ENCODE data around the gene CADM1. TPM values are rescaled to one million over a fixed set of nuclear protein-coding genes. Genes with fewer than 3 reads are reported as not detected.

CADM1 gene
- total and polyA plus RNA-seq, 2 donors (not counting 3 experiments of a cell fraction or from before 2014, with no cell fraction given), result 0.52 to 2.6 TPM

- Histone ChIP-seq H3K36me3 (ENCODE audit: control insufficient read depth in 2 of 2, extremely low read depth in 1 of 2, insufficient read depth in 2 of 2, low read length in 2 of 2) (no peaks in the 10 kb centered on the region), H3K27me3 (ENCODE audit: control insufficient read depth in 2 of 2, insufficient read depth in 2 of 2, low read length in 2 of 2) (no peaks in the 10 kb centered on the region), H3K4me1 (ENCODE audit: control insufficient read depth, extremely low read depth, insufficient read depth, low read length) (no peaks in the 10 kb centered on the region), H3K9me3 (replicated peaks; ENCODE audit: control insufficient read depth, insufficient read depth, low read length) (no peaks in the 10 kb centered on the region), H3K4me2 (ENCODE audit: insufficient read depth, low read length) (no peak overlapping the region), H3K27ac (ENCODE audit: insufficient read depth, low read depth, low read length) (no peak overlapping the region), H3K9me1 (replicated peaks; ENCODE audit: control insufficient read depth, extremely low read depth, insufficient read depth, low read length) (no peaks in the 10 kb centered on the region), H4K20me1 (replicated peaks; ENCODE audit: control insufficient read depth, extremely low read depth, insufficient read depth, low read length) (no peaks in the 10 kb centered on the region), H3K9ac (replicated peaks; ENCODE audit: extremely low read depth, insufficient read depth, low read length) (no peak overlapping the region), H2AFZ (ENCODE audit: low read depth, low read length) (no peak overlapping the region), H3K79me2 (ENCODE audit: control insufficient read depth, insufficient read depth, low read length) (no peaks in the 10 kb centered on the region), H3K4me3 (replicated peaks in 1 of 3; ENCODE audit: insufficient read depth in 1 of 3, low read depth in 1 of 3, low read length in 3 of 3) (no peak overlapping the region)
- TF ChIP-seq POLR2A (IDR thresholded peaks at IDR 0.05; ENCODE audit: low read depth, low read length) (no peak), FOS (IDR thresholded peaks at IDR 0.05; ENCODE audit: borderline replicate concordance, insufficient read depth, low read length) (no peak), MAX (IDR thresholded peaks at IDR 0.05; ENCODE audit: insufficient read depth, insufficient read length) (no peak), POLR2AphosphoS5 (IDR thresholded peaks at IDR 0.05; ENCODE audit: insufficient read depth, low read depth, low read length) (no peak), EZH2 (IDR thresholded peaks at IDR 0.05; ENCODE audit: borderline replicate concordance, low read depth, low read length, severe bottlenecking) (no peak), JUN (IDR thresholded peaks at IDR 0.05; ENCODE audit: borderline replicate concordance, insufficient read depth, insufficient read length, low read depth) (no peak), MYC (IDR thresholded peaks at IDR 0.05; ENCODE audit: low read depth, low read length) (no peak)
- BruUV-seq (replicated peaks), result no TSS peak
- dilution Hi-C loops (cut with MboI; ENCODE audit: extremely low pct_ligation_motif_present, low sequenced_read_pairs) (no loop called here), intact Hi-C loops (cut with micrococcal nuclease) (no loop called here)
- DNase-seq (ENCODE audit: low read depth, low spot score) (no peak), FAIRE-seq (no peak)
- CTCF ChIA-PET, result no interaction called here
- POLR2A ChIA-PET, result no interaction called here
Observed at GRCh38 chr11:115183136-115183535, 321.1 kb downstream of the CADM1 start.

GRCh38 chr11:115182282-115182955 is 321.8 kb downstream of the CADM1 start:
- Histone ChIP-seq H4K20me1 (replicated peaks; ENCODE audit: control insufficient read depth, extremely low read depth, insufficient read depth, low read length) (no peaks in the 10 kb centered on the region), H3K36me3 (ENCODE audit: control insufficient read depth in 2 of 2, extremely low read depth in 1 of 2, insufficient read depth in 2 of 2, low read length in 2 of 2) (no peaks in the 10 kb centered on the region), H3K9me1 (replicated peaks; ENCODE audit: control insufficient read depth, extremely low read depth, insufficient read depth, low read length) (no peaks in the 10 kb centered on the region), H3K9ac (replicated peaks; ENCODE audit: extremely low read depth, insufficient read depth, low read length) (no peak overlapping the region), H3K9me3 (replicated peaks; ENCODE audit: control insufficient read depth, insufficient read depth, low read length) (no peaks in the 10 kb centered on the region), H3K79me2 (ENCODE audit: control insufficient read depth, insufficient read depth, low read length) (no peaks in the 10 kb centered on the region), H3K4me3 (replicated peaks in 1 of 3; ENCODE audit: insufficient read depth in 1 of 3, low read depth in 1 of 3, low read length in 3 of 3) (no peak overlapping the region), H3K4me2 (ENCODE audit: insufficient read depth, low read length) (no peak overlapping the region), H3K27me3 (ENCODE audit: control insufficient read depth in 2 of 2, insufficient read depth in 2 of 2, low read length in 2 of 2) (no peaks in the 10 kb centered on the region), H3K4me1 (ENCODE audit: control insufficient read depth, extremely low read depth, insufficient read depth, low read length) (no peaks in the 10 kb centered on the region), H3K27ac (ENCODE audit: insufficient read depth, low read depth, low read length) (no peak overlapping the region), H2AFZ (ENCODE audit: low read depth, low read length) (no peak overlapping the region)
- TF ChIP-seq FOS (IDR thresholded peaks at IDR 0.05; ENCODE audit: borderline replicate concordance, insufficient read depth, low read length) (no peak), MAX (IDR thresholded peaks at IDR 0.05; ENCODE audit: insufficient read depth, insufficient read length) (no peak), JUN (IDR thresholded peaks at IDR 0.05; ENCODE audit: borderline replicate concordance, insufficient read depth, insufficient read length, low read depth) (no peak), CTCF (IDR thresholded peaks at IDR 0.05; ENCODE audit: extremely low read depth in 1 of 2, insufficient read depth in 1 of 2, low read depth in 1 of 2, low read length in 2 of 2) (no peak)
- dilution Hi-C loops (cut with MboI; ENCODE audit: extremely low pct_ligation_motif_present, low sequenced_read_pairs) (no loop called here), intact Hi-C loops (cut with micrococcal nuclease) (no loop called here)
- no TSS peak for BruUV-seq (replicated peaks)
- ChIA-PET POLR2A (no interaction called here), CTCF (no interaction called here)
- FAIRE-seq, result no peak
- DNase-seq (ENCODE audit: low read depth, low spot score), result no peak
